ENCODE measurements around the gene NDUFAF8.

NDUFAF8 gene

DNA sequence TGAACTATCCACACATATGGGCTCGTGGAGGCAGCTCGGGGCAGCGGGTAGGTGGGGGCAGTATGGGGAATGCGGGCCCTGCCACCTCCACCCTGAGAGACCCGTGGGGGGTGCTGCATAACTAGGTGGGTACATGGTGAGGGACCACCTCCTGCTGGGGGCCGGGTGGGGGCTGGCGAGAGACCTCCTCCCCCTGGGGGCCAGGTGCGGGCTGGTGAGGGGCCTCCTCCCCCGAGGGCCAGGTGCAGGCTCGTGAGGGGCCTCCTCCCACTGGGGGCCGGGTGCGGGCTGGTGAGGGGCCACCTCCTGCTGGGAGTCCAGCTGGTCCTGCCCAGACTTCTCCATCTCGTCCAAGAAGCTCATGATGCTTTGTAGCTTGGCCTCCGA is 41.7 kb upstream of the NDUFAF8 start:
- ATAC-seq (ENCODE audit: insufficient read depth, low read depth) = no peak
- Histone ChIP-seq H3K27me3 (ENCODE audit: insufficient read depth, low read length, poor library complexity) (no peaks in the 10 kb centered on the region), H3K79me2 (ENCODE audit: insufficient read depth, low read length) (no peaks in the 10 kb centered on the region), H4K20me1 (ENCODE audit: insufficient read depth, low read length) (no peaks in the 10 kb centered on the region), H3K4me1 (ENCODE audit: insufficient read depth, low read length) (no peaks in the 10 kb centered on the region), H2AFZ (ENCODE audit: low read depth, low read length) (no peak overlapping the region), H3K9me3 (ENCODE audit: insufficient read depth, low read length, severe bottlenecking) (no peaks in the 10 kb centered on the region), H3K27ac (ENCODE audit: low read length) (no peak overlapping the region), H3K4me3 (ENCODE audit: low read depth in 1 of 2, low read length in 2 of 2) (no peak overlapping the region), H3K4me2 (ENCODE audit: insufficient read depth, low read length) (no peak overlapping the region), H3K36me3 (ENCODE audit: insufficient read depth, low read length) (peaks cover 63% of the 10 kb centered on the region), H3K9ac (ENCODE audit: low read depth, low read length) (no peak overlapping the region)
- DNase-seq = no peak
- TF ChIP-seq EZH2 (IDR thresholded peaks at IDR 0.05; ENCODE audit: borderline replicate concordance, low read depth, low read length, severe bottlenecking) = no peak
- TF ChIP-seq, protein P1, sequence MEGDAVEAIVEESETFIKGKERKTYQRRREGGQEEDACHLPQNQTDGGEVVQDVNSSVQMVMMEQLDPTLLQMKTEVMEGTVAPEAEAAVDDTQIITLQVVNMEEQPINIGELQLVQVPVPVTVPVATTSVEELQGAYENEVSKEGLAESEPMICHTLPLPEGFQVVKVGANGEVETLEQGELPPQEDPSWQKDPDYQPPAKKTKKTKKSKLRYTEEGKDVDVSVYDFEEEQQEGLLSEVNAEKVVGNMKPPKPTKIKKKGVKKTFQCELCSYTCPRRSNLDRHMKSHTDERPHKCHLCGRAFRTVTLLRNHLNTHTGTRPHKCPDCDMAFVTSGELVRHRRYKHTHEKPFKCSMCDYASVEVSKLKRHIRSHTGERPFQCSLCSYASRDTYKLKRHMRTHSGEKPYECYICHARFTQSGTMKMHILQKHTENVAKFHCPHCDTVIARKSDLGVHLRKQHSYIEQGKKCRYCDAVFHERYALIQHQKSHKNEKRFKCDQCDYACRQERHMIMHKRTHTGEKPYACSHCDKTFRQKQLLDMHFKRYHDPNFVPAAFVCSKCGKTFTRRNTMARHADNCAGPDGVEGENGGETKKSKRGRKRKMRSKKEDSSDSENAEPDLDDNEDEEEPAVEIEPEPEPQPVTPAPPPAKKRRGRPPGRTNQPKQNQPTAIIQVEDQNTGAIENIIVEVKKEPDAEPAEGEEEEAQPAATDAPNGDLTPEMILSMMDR (IDR thresholded peaks at IDR 0.05; ENCODE audit: borderline replicate concordance, extremely low read depth, low read length, poor library complexity, severe bottlenecking) = no peak

DNA sequence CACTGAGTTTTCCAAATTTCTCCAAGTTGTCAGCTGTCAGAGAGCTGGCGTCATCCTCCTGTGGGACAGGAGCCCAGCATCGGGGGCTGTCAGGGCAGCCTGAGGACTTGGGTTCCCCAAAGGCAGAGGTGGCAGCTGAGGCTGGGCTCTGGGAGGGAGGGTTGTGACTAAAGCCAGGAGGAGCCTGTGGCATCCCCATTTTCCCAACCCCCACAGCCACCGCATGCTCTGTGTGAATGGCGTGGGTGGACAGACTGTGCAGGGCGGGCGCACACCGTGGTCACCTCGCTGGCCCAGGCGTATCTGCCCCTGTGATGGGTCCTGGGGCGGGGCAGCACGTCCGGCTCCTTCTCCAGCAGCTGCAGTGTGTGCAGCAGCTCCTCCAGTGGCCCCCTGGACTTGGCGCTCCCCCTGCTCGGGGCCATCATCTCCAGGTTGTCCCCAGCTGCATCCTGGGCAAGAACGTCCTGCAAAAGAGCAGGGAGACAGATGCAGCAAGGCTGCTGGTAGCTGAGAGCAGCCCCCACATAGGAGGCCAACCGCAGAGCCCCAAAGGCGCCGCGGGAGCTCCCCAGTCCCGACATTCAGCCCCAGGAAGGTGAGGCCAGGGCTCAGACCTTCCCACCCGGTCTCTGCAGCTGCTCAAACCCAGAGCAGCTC is 41.2 kb upstream of the NDUFAF8 start:
- Histone ChIP-seq H3K4me2 (ENCODE audit: insufficient read depth, low read length) (no peak overlapping the region), H3K9me3 (ENCODE audit: insufficient read depth, low read length, severe bottlenecking) (no peaks in the 10 kb centered on the region), H3K27me3 (ENCODE audit: insufficient read depth, low read length, poor library complexity) (no peaks in the 10 kb centered on the region), H2AFZ (ENCODE audit: low read depth, low read length) (no peak overlapping the region), H3K4me3 (ENCODE audit: low read depth in 1 of 2, low read length in 2 of 2) (no peak overlapping the region), H3K9ac (ENCODE audit: low read depth, low read length) (no peak overlapping the region), H4K20me1 (ENCODE audit: insufficient read depth, low read length) (no peaks in the 10 kb centered on the region), H3K27ac (ENCODE audit: low read length) (no peak overlapping the region), H3K36me3 (ENCODE audit: insufficient read depth, low read length) (peaks cover 66% of the 10 kb centered on the region), H3K4me1 (ENCODE audit: insufficient read depth, low read length) (no peaks in the 10 kb centered on the region), H3K79me2 (ENCODE audit: insufficient read depth, low read length) (no peaks in the 10 kb centered on the region)
- no peak for ATAC-seq (ENCODE audit: insufficient read depth, low read depth)
- no peak for DNase-seq
- TF ChIP-seq EZH2 (IDR thresholded peaks at IDR 0.05; ENCODE audit: borderline replicate concordance, low read depth, low read length, severe bottlenecking) = no peak
- TF ChIP-seq, protein P1 (IDR thresholded peaks at IDR 0.05; ENCODE audit: borderline replicate concordance, extremely low read depth, low read length, poor library complexity, severe bottlenecking) = no peak

DNA sequence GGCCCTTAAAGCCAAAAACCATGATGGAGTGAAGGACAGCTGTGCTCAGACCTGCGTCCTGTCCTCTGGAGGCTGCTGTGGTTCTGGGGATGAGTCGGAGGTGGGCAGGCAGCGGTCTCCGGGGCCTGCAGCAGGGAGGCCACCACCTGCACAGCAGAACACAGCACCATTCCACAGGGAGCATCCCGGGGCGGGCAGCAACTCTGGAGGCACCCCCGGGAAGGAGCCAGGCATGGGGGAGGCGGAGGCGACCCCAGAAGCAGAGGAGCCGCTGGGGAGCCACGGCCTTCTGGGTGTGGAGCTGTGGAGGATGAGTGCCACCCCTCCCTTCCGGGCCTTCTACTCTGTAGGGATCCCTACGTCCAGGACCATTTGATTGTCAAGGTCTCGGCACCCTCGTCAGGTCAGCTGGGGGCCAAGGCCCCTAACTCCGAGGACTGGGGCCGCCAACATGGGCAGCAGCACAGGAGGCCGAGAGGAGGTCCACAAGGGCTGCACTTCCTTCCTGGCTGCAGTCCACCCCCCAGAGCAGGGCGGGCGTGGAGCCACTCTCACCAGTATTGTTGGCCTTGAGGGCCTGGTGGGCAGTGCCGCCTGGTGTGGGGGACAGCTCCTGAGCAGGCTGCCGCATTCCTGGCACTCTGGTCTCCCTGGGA is 40.2 kb upstream of the NDUFAF8 start:
- H3K9me3 ChIP-seq (ENCODE audit: insufficient read depth, low read length, severe bottlenecking) = no peaks in the 10 kb centered on the region
- H3K27ac ChIP-seq (ENCODE audit: low read length) = no peak overlapping the region
- H3K4me3 ChIP-seq (ENCODE audit: low read depth in 1 of 2, low read length in 2 of 2) = no peak overlapping the region
- DNase-seq (no peak), ATAC-seq (ENCODE audit: insufficient read depth, low read depth) (no peak)
- H3K9ac ChIP-seq (ENCODE audit: low read depth, low read length) = no peak overlapping the region
- no peaks in the 10 kb centered on the region for H3K79me2 ChIP-seq (ENCODE audit: insufficient read depth, low read length)
- no peaks in the 10 kb centered on the region for H3K4me1 ChIP-seq (ENCODE audit: insufficient read depth, low read length)
- no peak overlapping the region for H3K4me2 ChIP-seq (ENCODE audit: insufficient read depth, low read length)
- H3K27me3 ChIP-seq (ENCODE audit: insufficient read depth, low read length, poor library complexity) = no peaks in the 10 kb centered on the region
- H4K20me1 ChIP-seq (ENCODE audit: insufficient read depth, low read length) = no peaks in the 10 kb centered on the region
- TF ChIP-seq, protein P1 (IDR thresholded peaks at IDR 0.05; ENCODE audit: borderline replicate concordance, extremely low read depth, low read length, poor library complexity, severe bottlenecking) = no peak
- TF ChIP-seq EZH2 (IDR thresholded peaks at IDR 0.05; ENCODE audit: borderline replicate concordance, low read depth, low read length, severe bottlenecking) = no peak
- H3K36me3 ChIP-seq (ENCODE audit: insufficient read depth, low read length) = peaks cover 73% of the 10 kb centered on the region
- no peak overlapping the region for H2AFZ ChIP-seq (ENCODE audit: low read depth, low read length)

Data from DND-41 (cell line).